ENCODE results near the gene SH3RF3.

- TF ChIP-seq CTCF (IDR thresholded peaks at IDR 0.05 in 2 of 3, conservative IDR thresholded peaks at IDR 0.05 in 1 of 3; ENCODE audit: borderline replicate concordance in 1 of 3, insufficient read depth in 1 of 3, low read depth in 2 of 3, low read length in 2 of 3) (no peak), CEBPB (IDR thresholded peaks at IDR 0.05; ENCODE audit: low read depth) (no peak), YY1 (IDR thresholded peaks at IDR 0.05; ENCODE audit: extremely low read depth, insufficient replicate concordance, low read depth, low read length) (no peak), POLR2A (IDR thresholded peaks at IDR 0.05; ENCODE audit: borderline replicate concordance, extremely low read depth, insufficient read depth, insufficient read length) (no peak), TCF7L2 (IDR thresholded peaks at IDR 0.05; ENCODE audit: borderline replicate concordance, extremely low read depth, insufficient read depth, insufficient read length) (no peak), CBX3 (IDR thresholded peaks at IDR 0.05; ENCODE audit: low read depth) (no peak)
- TF ChIP-seq, protein P1, sequence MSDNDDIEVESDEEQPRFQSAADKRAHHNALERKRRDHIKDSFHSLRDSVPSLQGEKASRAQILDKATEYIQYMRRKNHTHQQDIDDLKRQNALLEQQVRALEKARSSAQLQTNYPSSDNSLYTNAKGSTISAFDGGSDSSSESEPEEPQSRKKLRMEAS (IDR thresholded peaks at IDR 0.05): no peak
These were observed 60.7 kb downstream of the SH3RF3 start for GRCh38 chr2:109189751-109190150.

Measured in HCT116 (cell line).